IPS-18c (cell line): ENCODE results near the gene FCAMR.

Source experiments
- H3K4me3 ChIP-seq: 2 replicates; pipeline ENCODE4 v1.7.0; 2013; ENCODE audit warnings: low read depth, mild to moderate bottlenecking, low read length, moderate library complexity; ENCODE audit not compliant: insufficient read depth
- H3K9me3 ChIP-seq: one replicate; pipeline ENCODE4 v1.6.1; 2013; ENCODE audit warnings: mild to moderate bottlenecking, low read length, moderate library complexity; ENCODE audit not compliant: control insufficient read depth, insufficient read depth

The FCAMR gene

DNA sequence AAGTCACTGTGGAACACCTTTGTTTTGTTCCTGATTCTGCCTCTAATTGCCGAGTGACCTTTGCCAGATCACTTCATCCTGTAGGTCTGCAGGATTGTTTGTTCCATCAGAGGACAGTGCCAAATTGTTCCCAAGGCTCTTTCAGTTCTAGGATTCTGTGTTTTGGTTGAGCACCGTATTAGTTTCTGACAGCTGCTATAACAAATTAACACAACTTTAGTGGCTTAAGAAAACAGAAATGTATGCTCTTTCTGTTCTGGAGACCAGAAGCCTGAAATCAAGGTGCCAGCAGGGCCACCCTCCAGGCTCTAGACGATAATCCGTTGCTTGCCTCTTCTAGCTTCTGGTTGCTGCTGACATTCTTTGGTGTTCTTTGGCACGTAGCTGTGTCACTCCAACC, 20.6 kb downstream of the FCAMR start:
- Histone ChIP-seq H3K4me3 (no peak overlapping the region), H3K9me3 (peaks cover 4% of the 10 kb centered on the region)

DNA sequence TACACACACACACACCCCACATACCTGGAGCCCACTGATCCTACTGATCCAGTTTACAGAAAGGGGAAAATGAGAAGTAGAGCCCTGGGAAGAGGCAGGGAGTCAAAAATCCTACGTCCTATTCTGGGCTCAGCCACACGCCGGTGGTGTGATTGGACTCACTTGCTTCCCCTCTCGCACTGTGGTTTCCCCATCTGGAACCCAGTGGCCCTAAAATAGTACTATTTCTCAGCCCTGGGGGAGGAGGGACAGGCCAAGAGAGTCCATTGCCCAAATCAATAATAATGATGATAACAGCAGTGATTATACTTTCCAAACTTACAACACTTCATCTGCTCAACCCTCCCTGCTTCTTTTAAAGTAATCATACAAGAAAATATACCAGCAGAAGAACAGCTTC, 21.1 kb downstream of the FCAMR start:
- H3K9me3 ChIP-seq, result peaks cover 4% of the 10 kb centered on the region
- H3K4me3 ChIP-seq, result no peak overlapping the region

DNA sequence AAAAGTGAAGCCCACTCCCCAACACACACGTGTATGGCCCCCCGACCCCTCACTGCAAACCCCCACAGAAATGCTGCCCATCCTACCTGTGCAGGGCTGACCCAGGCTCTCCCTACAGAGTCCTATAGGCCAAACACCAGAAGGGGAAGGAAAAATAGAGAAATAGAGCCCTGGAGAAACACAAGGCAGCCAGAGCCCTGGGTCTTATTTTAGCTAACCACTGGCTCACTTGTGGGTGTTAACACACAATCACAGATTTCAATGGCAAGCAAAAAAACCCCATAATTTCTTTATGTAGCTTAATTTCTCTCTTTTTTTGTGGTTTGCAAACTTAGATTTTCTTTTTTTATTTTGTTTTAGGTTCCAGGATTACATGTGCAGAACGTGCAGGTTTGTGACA, 23.0 kb downstream of the FCAMR start:
- H3K4me3 ChIP-seq, result no peak overlapping the region
- peaks cover 4% of the 10 kb centered on the region for H3K9me3 ChIP-seq

DNA sequence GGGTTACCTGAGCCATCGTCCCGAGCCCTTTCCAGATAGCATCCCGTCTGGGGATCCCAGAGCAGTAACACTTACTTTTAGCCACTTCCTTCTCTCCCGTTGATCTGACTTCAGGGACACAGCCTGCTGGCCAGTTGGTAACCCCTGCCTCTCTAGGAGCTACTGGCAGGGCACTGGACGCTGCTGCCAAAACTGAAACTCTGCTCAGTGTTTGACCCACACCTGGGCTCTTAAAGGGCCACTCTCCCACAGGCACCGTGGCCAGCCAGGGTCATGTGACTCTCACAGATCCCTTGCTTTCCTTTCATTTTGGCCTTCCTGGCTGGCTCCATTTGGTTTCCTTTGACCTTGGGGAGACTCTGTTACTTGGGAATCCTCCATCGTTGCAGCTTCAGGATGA, 24.0 kb downstream of the FCAMR start, which contains the start of gene PIGR:
Gene PIGR, minus strand, starts transcription at position 206 of the 400 bp plus-strand sequence. CDS start 5,935 bp downstream, outside the sequence.
- Histone ChIP-seq H3K9me3 (peaks cover under 1% of the 10 kb centered on the region), H3K4me3 (no peak within 1 kb of the TSS)

DNA sequence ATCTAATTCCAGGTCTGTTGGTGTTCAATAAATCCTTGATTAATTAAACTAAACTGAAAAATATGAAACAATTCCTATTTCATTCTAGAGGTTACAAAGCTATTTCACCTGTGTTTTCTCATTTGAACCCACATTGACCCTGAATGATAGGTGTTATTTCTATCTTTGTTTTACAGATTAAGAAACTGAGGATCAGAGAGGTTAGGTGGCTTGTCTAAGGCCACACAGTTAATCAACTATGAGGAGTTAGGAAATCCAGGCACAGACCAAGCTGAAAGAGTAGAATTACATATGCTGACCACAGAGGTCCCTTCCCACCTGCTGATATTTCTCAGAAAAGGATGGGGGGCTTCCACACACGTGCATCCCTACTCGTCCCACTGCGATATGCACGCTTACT, 24.5 kb downstream of the FCAMR start:
- no peaks in the 10 kb centered on the region for H3K9me3 ChIP-seq
- no peak overlapping the region for H3K4me3 ChIP-seq

DNA sequence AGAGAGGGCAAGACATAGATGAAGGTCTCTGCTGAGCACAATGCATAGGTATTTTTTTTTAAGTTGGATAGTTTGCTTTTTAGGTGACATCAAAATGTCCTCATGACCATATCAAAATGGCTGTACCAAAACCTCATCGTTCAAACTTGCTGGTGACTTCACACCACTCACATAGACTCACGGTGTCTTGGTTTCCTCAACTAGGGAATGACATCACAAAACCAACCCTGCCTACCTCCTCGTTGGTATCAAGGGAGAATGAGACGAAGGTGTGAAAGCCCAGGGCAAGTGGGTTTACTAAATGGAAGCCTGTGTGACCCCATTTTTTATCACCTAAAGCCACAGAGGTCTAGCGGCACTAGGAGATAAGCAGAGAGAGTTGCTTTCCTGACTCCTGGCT, 25.6 kb downstream of the FCAMR start:
- H3K4me3 ChIP-seq, result no peak overlapping the region
- H3K9me3 ChIP-seq, result no peaks in the 10 kb centered on the region

DNA sequence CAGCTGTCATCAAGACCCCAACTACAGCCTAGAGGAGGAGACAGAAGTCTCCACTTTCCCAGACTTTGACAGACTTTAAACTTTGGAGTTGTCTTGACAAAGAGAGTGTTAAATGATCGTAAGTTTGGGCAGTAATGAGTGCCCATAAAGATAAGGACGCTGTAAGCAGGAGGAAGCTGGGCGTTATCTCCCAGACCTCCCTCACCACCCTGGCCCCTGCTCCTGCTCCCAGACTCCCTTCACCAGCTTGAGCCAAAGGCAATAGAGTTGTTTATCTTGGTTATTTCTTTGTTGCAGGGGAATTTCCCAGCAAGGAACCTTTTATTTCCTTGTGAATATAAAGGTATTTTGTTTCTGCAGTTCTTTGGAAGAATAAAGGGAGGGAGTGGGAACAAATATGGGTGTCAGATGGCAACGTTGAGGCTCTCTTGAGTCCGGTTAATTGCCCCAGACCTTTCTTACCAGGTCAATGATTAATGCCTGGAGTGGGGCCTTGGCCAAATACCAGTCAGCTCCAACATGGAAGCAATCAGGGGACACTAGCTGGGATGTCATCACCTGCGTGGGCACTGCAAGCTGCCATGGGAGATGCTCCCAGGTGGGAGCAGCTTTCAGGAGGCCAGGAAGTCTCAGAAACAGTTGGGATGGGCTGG, 28.4 kb downstream of the FCAMR start:
- Histone ChIP-seq H3K4me3 (no peak overlapping the region), H3K9me3 (no peaks in the 10 kb centered on the region)

DNA sequence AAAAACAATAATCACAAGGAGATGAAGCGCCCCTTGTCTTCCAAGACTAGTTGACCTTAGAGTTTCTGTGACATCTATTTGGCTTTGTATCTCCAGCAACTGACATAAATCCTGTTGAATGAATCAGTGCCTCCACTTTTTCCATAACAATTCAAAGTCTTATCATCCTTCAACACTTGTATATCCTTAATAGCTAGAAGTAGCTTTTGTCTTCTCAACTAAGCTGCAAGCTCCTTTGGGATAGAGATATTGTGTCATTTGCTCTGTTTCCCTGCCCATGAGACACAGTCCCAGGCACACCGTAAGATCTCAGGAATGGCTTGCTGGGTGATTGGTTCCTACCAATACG, 29.7 kb downstream of the FCAMR start:
- Histone ChIP-seq H3K9me3 (no peaks in the 10 kb centered on the region), H3K4me3 (no peak overlapping the region)

DNA sequence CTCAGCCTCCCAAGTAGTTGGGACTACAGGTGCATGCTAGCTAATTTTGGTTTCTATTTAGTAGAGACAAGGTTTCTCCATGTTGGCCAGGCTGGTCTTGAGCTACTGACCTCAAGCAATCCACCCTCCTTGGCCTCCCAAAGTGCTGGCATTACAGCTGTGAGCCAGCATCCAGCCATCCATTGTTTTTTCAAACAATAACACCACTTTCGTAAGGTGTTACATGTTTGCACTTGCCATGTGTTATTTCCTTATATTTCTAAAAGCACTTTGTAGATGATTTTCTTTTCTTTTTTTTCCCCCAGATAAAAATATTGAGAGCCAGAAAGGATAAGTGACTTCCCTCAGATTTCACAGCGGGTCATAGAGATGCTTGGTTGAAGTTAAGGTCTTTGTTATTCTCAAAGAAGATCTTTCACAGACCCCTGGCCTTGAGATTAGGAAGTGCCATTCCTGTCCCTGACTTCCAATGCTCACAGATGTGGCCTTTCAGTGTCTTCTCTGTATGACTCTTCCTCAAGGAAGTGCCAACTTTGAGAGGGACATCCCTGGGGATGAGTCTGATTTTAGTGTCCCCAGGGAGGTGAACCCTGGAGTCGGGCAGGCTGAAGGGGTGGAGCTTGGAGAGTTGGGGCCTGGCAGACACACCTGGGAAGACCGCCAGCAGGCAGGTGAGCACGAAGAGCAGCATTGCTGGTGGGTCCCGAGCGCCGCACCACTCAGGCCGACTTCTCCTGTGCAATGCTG, 30.2 kb downstream of the FCAMR start:
- H3K4me3 ChIP-seq, result no peak overlapping the region
- H3K9me3 ChIP-seq, result no peaks in the 10 kb centered on the region

DNA sequence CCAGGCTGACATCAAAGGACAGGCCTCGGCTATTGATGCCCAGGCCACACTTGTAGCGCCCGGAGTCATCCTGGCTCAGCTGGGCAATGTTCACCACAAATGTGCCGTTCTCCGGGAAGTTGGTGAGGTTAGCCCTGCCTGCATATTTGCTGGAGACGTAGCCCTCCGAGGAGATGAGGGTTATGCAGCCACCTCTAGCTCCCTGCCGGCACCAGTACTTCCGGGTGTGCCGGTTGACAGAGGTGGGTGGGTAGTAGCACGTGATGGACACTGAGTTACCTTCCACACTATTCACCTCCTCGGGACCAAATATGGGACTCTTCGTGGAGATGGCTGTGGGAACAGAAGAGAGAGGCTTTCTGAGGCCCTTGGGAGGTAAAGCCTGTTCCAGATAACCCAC, 31.1 kb downstream of the FCAMR start:
- Histone ChIP-seq H3K9me3 (no peaks in the 10 kb centered on the region), H3K4me3 (no peak overlapping the region)

DNA sequence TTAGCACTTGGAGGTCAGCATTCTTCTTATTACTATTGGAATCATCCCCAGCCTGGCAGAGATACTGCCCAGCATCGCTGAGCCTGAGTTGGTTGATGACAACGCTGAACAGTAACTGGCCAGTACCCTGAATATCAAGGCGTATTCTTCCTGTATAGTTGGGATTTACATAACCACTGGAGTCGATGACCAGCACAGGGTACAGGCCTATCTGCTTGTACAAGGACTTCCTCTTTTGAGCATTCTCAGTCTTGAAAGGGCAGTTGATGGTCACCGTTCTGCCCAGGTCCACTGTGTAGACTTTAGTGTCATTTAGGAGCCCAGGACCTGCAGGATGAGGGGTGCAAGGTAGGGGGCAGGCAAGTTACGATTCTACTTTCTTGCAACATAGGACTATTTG, 32.8 kb downstream of the FCAMR start:
- H3K9me3 ChIP-seq, result no peaks in the 10 kb centered on the region

DNA sequence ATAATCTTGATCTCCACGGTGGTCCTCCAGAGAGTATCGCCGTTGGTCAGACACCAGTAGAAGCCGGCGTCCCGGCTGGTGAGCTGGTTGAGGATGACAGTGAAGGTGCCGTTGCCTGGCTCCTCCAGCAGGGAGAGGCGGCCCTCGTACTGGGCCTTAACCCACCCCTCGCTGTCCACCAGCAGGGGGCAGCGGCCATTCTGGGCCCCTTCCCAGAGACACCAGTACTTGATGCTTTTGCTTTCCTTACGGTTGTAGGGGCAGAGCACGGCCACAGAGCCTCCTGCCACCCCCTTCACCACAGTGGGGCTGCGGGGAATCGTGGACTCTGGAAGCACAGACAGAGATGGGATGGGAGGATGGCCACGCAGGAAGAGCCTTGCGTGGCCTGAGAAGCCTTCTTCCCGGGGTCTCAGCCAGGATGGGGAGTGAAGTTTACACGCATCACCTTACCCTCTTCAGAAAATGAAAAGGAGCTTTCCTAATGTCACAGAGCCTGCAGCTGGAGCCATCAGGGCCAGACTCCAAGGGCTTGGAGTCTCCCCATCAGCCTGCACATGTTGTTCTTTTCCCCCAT, 34.7 kb downstream of the FCAMR start:
- no peak overlapping the region for H3K4me3 ChIP-seq
- H3K9me3 ChIP-seq, result no peaks in the 10 kb centered on the region

More for the DNA sequence above, 32.8 kb downstream of the FCAMR start:
- H3K4me3 ChIP-seq, result no peak overlapping the region

DNA sequence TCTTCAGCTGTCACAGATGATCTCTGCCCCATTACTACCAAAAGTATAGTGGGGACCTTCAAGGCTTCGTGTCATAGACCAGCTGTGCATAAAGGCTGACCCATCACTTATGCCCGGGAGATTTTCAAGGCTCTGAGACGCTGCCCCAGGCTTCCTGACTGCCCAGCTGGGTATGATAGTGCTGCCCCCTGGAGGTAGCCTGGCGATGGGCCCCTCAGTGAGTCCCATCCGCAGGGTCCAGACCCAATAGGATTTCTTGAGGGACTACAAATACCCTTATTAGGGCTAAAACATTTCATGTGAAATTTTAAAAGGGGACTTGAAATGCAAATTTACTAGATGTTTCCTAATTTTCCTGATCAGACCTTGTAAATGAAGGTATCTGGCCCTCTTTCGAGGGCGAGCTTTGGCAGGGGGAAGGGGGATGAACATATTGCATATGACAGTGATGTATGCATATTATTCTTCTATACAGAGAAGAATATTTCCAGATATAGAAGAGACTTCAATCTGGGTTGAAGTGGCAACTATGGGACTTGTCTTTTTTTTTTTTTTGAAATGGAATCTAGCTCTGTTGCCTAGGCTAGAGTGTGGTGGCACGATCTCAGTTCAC, 36.8 kb downstream of the FCAMR start:
- no peak overlapping the region for H3K4me3 ChIP-seq
- no peaks in the 10 kb centered on the region for H3K9me3 ChIP-seq

DNA sequence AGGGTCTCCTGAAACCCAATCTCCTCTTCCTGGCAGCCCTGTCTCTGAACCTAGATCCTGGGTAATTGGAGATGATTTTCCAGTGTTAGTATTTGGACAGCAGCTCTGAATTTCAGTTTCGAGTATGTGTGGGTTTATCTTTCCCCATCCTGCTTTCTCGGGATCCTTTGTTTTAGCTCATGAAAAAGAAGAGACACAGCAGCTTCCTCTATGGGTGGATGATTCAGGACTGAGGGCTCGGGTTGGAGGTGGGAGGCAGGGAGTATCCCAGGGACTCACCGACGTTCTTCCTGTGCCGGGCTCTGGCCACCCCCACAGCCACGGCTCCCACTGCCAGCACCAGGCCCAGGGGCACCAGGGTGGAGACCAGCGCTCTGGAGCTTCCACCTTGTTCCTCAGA, 38.1 kb downstream of the FCAMR start:
- no peak overlapping the region for H3K4me3 ChIP-seq

DNA sequence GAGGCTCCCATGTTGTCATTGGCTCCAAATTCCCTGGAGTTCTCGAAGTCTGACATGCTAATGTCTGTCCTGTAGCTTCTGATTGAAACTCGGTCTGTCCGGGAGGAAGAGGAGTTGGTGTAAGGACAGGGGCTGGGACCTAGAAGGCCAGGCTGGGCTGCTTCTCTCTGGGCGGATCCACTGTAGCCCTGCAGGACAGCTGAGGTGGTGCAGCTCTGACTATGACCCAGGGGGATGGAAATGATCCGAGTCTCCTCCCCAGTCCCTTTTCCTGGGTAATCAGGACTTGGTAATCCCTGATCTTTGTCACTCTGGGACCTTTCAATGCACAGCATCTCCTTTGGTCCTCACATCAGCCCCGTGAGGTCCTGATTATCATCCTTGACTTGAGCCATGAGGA, 38.6 kb downstream of the FCAMR start:
- Histone ChIP-seq H3K4me3 (no peak overlapping the region), H3K9me3 (no peaks in the 10 kb centered on the region)

More for the DNA sequence above, 38.1 kb downstream of the FCAMR start:
- H3K9me3 ChIP-seq, result no peaks in the 10 kb centered on the region

DNA sequence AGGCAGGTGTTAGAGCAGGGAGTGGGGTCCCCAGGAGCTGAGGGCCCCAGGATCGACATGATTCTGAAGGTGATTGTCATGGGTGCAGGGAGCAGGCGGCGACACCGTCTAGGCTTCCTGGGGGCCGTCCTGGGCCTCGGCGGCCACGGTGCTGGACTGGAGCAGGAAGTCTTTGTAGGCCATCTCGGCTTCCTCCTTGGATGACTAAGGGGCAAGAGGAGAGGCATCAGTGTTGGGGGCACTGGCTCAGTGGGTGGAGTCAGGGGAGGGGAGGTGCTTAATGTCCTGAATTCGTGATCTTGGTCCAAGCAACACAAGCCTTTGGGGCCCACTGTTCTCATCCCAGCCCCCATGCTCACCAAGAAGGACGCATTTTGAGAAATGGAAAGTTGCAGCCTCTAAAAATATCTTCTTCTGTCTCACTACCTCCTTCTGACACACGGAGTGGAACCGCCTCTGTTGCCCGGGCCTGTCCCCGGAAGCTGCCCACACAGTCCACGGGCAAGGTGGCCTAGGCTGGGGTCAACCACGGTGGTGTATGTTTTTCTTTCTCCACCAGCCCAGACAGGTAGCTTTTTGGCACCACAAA, 40.0 kb downstream of the FCAMR start:
- Histone ChIP-seq H3K9me3 (no peaks in the 10 kb centered on the region), H3K4me3 (no peak overlapping the region)

DNA sequence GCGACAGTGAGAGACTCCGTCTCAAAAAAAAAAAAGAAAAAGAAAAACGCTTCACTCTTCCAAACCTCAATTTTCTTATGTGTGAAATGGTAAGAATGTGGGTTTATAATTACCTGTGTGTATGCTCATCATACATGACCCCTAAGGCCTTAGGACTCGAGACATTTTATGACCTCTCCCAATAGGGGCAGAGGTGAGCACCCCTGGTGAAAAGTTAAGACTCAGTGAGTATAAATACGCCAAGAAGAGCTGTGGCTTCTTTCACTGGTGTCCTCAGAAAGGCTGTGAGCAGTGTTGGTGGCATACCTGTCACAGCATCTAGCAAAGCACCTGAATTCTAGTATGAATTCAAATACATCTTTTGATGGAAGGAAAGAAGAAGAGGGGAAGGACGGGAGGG, 40.7 kb downstream of the FCAMR start:
- no peaks in the 10 kb centered on the region for H3K9me3 ChIP-seq
- no peak overlapping the region for H3K4me3 ChIP-seq

DNA sequence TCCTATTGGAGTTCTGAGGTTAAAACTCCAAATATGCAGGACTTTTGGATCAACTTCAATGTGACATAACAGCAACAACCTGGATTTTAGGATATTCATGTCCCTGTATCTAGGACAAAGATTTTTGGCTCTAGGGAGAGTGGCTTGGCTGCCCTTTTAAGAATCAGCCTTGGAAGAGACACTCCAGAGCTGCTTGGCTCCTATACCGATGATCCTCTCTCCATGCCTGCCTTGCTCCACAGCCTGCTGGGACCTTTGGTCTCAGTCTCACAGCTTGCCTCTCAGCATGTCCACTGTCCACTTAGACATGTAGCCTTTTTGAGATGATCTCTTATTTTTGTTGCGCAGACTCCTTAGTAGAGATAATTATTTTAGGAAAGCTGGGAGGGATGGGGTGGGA, 44.0 kb downstream of the FCAMR start:
- Histone ChIP-seq H3K9me3 (no peaks in the 10 kb centered on the region), H3K4me3 (no peak overlapping the region)
